ENCODE results near the gene MTHFS.
"Not testable (repeated sequence)": the region's sequence is repeated elsewhere in the genome, so short reads cannot be mapped to it uniquely, and the experiment has no call there.

The MTHFS gene

GRCh38 chr15:79896634-79897379 is at the start of gene MTHFS:
Gene MTHFS (minus strand): TSS chr15:79897014. CDS start chr15:79896988, 26 bp downstream.
- peak within 1 kb of the TSS; percentile 56 for H3K4me3 ChIP-seq (replicated peaks; ENCODE audit: low read depth, low read length)
- TF ChIP-seq CTCF (IDR thresholded peaks at IDR 0.05; ENCODE audit: low read depth, low read length, missing control alignments), result peak; percentile 44
- DNase-seq (ENCODE audit: extremely low read depth, low read depth), result peak; percentile 21

- DNase-seq (ENCODE audit: extremely low read depth, low read depth), result no peak
- H3K4me3 ChIP-seq (replicated peaks; ENCODE audit: low read depth, low read length), result no peak overlapping the region
- no peak for TF ChIP-seq CTCF (IDR thresholded peaks at IDR 0.05; ENCODE audit: low read depth, low read length, missing control alignments)
Measured at GRCh38 chr15:79944622-79945021, 47.8 kb upstream of the MTHFS start.

DNA sequence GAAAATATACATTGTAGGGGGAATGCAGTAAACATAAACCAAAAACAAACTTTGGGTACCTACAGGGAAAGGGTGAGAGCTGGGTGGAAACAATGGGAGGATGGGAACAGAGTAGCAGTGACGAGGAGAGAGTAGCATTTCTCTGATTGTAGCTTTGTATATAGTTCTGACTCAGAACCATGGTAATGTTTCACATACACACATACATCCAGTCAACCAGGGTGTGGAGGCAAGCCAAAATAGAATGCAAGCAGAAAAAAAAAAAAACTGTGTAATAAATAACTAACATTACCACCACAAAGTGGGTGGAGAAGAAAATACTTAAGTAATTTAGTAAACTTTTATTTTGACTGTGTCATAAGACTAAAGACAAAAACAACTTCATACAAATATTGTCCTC is 47.0 kb upstream of the MTHFS start:
- H3K4me3 ChIP-seq (replicated peaks; ENCODE audit: low read depth, low read length), result no peak overlapping the region
- no peak for DNase-seq (ENCODE audit: extremely low read depth, low read depth)
- TF ChIP-seq CTCF (IDR thresholded peaks at IDR 0.05; ENCODE audit: low read depth, low read length, missing control alignments), result no peak

GRCh38 chr15:79942741-79943481 is 46.1 kb upstream of the MTHFS start:
- no peak for DNase-seq (ENCODE audit: extremely low read depth, low read depth)
- H3K4me3 ChIP-seq (replicated peaks; ENCODE audit: low read depth, low read length), result no peak overlapping the region

GRCh38 chr15:79939399-79939798 is 42.6 kb upstream of the MTHFS start:
- DNase-seq (ENCODE audit: extremely low read depth, low read depth), result no peak
- H3K4me3 ChIP-seq (replicated peaks; ENCODE audit: low read depth, low read length), result no peak overlapping the region
- TF ChIP-seq CTCF (IDR thresholded peaks at IDR 0.05; ENCODE audit: low read depth, low read length, missing control alignments), result no peak

More at GRCh38 chr15:79942741-79943481, 46.1 kb upstream of the MTHFS start:
- no peak for TF ChIP-seq CTCF (IDR thresholded peaks at IDR 0.05; ENCODE audit: low read depth, low read length, missing control alignments)

GRCh38 chr15:79938143-79938542 is 41.3 kb upstream of the MTHFS start:
- no peak overlapping the region for H3K4me3 ChIP-seq (replicated peaks; ENCODE audit: low read depth, low read length)
- no peak for TF ChIP-seq CTCF (IDR thresholded peaks at IDR 0.05; ENCODE audit: low read depth, low read length, missing control alignments)
- no peak for DNase-seq (ENCODE audit: extremely low read depth, low read depth)

- DNase-seq (ENCODE audit: extremely low read depth, low read depth); H3K4me3 ChIP-seq (replicated peaks; ENCODE audit: low read depth, low read length): not testable (repeated sequence)
Measured at GRCh38 chr15:79935556-79936201, 38.9 kb upstream of the MTHFS start.

All from HFF-Myc (cell line).